Measurements from ENCODE around the gene MAPKBP1. TPM values are rescaled to one million over a fixed set of nuclear protein-coding genes. Genes with fewer than 3 reads are reported as not detected.

MAPKBP1 gene
- total RNA-seq, 2 experiments from 2014 or later = 24.7 to 33.1 TPM

- no peaks in the 10 kb centered on the region for H3K27me3 Mint-ChIP-seq
- H3K27ac Mint-ChIP-seq = no peak overlapping the region
- H3K4me3 Mint-ChIP-seq = no peak overlapping the region
- no peaks in the 10 kb centered on the region for H3K9me3 Mint-ChIP-seq (ENCODE audit: low read depth)
- peaks cover 3% of the 10 kb centered on the region for H3K4me1 Mint-ChIP-seq
- DNase-seq = no peak
- H3K36me3 Mint-ChIP-seq = peaks cover 1% of the 10 kb centered on the region
- ATAC-seq = no peak
- CTCF ChIA-PET = interaction anchor here (1.5 kb wide), 1 partner anchor 53 kb away, joined by 4 read pairs; no protein-coding TSS in a partner anchor
Measured at GRCh38 chr15:41851755-41852370, 77.6 kb downstream of the MAPKBP1 start.

GRCh38 chr15:41852736-41853590, 78.7 kb downstream of the MAPKBP1 start:
- peaks cover 1% of the 10 kb centered on the region for H3K36me3 Mint-ChIP-seq
- no peak for ATAC-seq
- DNase-seq = no peak
- no peak overlapping the region for H3K4me3 Mint-ChIP-seq
- no peak overlapping the region for H3K27ac Mint-ChIP-seq
- CTCF ChIA-PET = interaction anchor here (1.5 kb wide), 2 partner anchors 52 to 80 kb away, joined by 3 to 4 read pairs; no protein-coding TSS in a partner anchor
- no peaks in the 10 kb centered on the region for H3K9me3 Mint-ChIP-seq (ENCODE audit: low read depth)
- H3K27me3 Mint-ChIP-seq = no peaks in the 10 kb centered on the region
- peaks cover 3% of the 10 kb centered on the region for H3K4me1 Mint-ChIP-seq

GRCh38 chr15:41853831-41854230, 79.5 kb downstream of the MAPKBP1 start:
- CTCF ChIA-PET = interaction anchor here (1.5 kb wide), 1 partner anchor 81 kb away, joined by 3 read pairs; no protein-coding TSS in a partner anchor
- no peaks in the 10 kb centered on the region for H3K4me1 Mint-ChIP-seq

GRCh38 chr15:41854443-41854842, 80.2 kb downstream of the MAPKBP1 start:
- no peak for ATAC-seq
- no peak overlapping the region for H3K4me3 Mint-ChIP-seq
- H3K9me3 Mint-ChIP-seq (ENCODE audit: low read depth) = no peaks in the 10 kb centered on the region
- no peaks in the 10 kb centered on the region for H3K4me1 Mint-ChIP-seq
- H3K27ac Mint-ChIP-seq = no peak overlapping the region
- CTCF ChIA-PET = no interaction called here
- H3K27me3 Mint-ChIP-seq = no peaks in the 10 kb centered on the region
- no peak for DNase-seq
- H3K36me3 Mint-ChIP-seq = no peaks in the 10 kb centered on the region

More at GRCh38 chr15:41853831-41854230, 79.5 kb downstream of the MAPKBP1 start:
- Mint-ChIP-seq H3K4me3 (no peak overlapping the region), H3K27me3 (no peaks in the 10 kb centered on the region), H3K27ac (no peak overlapping the region), H3K9me3 (ENCODE audit: low read depth) (no peaks in the 10 kb centered on the region), H3K36me3 (no peaks in the 10 kb centered on the region)
- ATAC-seq = no peak
- DNase-seq = no peak

GRCh38 chr15:41855261-41855961, 81.1 kb downstream of the MAPKBP1 start:
- Mint-ChIP-seq H3K4me3 (no peak overlapping the region), H3K36me3 (no peaks in the 10 kb centered on the region), H3K4me1 (peaks cover 3% of the 10 kb centered on the region), H3K9me3 (ENCODE audit: low read depth) (no peaks in the 10 kb centered on the region), H3K27ac (no peak overlapping the region), H3K27me3 (no peaks in the 10 kb centered on the region)
- CTCF ChIA-PET = no interaction called here
- DNase-seq = no peak
- no peak for ATAC-seq

GRCh38 chr15:41856262-41856661, 82.0 kb downstream of the MAPKBP1 start:
- Mint-ChIP-seq H3K36me3 (no peaks in the 10 kb centered on the region), H3K4me3 (no peak overlapping the region), H3K27ac (no peak overlapping the region), H3K4me1 (peaks cover 3% of the 10 kb centered on the region), H3K27me3 (no peaks in the 10 kb centered on the region), H3K9me3 (ENCODE audit: low read depth) (no peaks in the 10 kb centered on the region)
- no peak for ATAC-seq
- DNase-seq = no peak
- CTCF ChIA-PET = no interaction called here

- Mint-ChIP-seq H3K4me3 (no peak overlapping the region), H3K9me3 (ENCODE audit: low read depth) (no peaks in the 10 kb centered on the region), H3K27me3 (no peaks in the 10 kb centered on the region), H3K36me3 (no peaks in the 10 kb centered on the region), H3K27ac (no peak overlapping the region), H3K4me1 (peaks cover 3% of the 10 kb centered on the region)
- CTCF ChIA-PET = no interaction called here
- ATAC-seq (no peak), DNase-seq (no peak)
Measured at GRCh38 chr15:41856716-41857115, 82.4 kb downstream of the MAPKBP1 start.

GRCh38 chr15:41857316-41857715, 83.0 kb downstream of the MAPKBP1 start:
- H3K36me3 Mint-ChIP-seq = no peaks in the 10 kb centered on the region
- H3K4me1 Mint-ChIP-seq = peaks cover 3% of the 10 kb centered on the region
- CTCF ChIA-PET = no interaction called here
- DNase-seq (no peak), ATAC-seq (no peak)
- H3K4me3 Mint-ChIP-seq = no peak overlapping the region
- no peaks in the 10 kb centered on the region for H3K27me3 Mint-ChIP-seq
- no peaks in the 10 kb centered on the region for H3K9me3 Mint-ChIP-seq (ENCODE audit: low read depth)
- H3K27ac Mint-ChIP-seq = no peak overlapping the region

GRCh38 chr15:41858756-41859155, 84.5 kb downstream of the MAPKBP1 start:
- ATAC-seq = no peak
- DNase-seq = no peak
- no peak overlapping the region for H3K27ac Mint-ChIP-seq
- CTCF ChIA-PET = interaction anchor here (1.5 kb wide), 1 partner anchor 393 kb away, joined by 3 read pairs; no protein-coding TSS in a partner anchor
- H3K4me1 Mint-ChIP-seq = peaks cover 8% of the 10 kb centered on the region
- H3K36me3 Mint-ChIP-seq = no peaks in the 10 kb centered on the region
- no peaks in the 10 kb centered on the region for H3K9me3 Mint-ChIP-seq (ENCODE audit: low read depth)
- H3K27me3 Mint-ChIP-seq = no peaks in the 10 kb centered on the region
- H3K4me3 Mint-ChIP-seq = no peak overlapping the region

GRCh38 chr15:41860049-41860828, 86.0 kb downstream of the MAPKBP1 start:
- no peak for DNase-seq
- ATAC-seq = no peak
- Mint-ChIP-seq H3K27ac (no peak overlapping the region), H3K27me3 (no peaks in the 10 kb centered on the region), H3K4me3 (no peak overlapping the region), H3K36me3 (no peaks in the 10 kb centered on the region), H3K4me1 (peaks cover 8% of the 10 kb centered on the region), H3K9me3 (ENCODE audit: low read depth) (no peaks in the 10 kb centered on the region)
- CTCF ChIA-PET = no interaction called here

- no peaks in the 10 kb centered on the region for H3K27me3 Mint-ChIP-seq
- no peak overlapping the region for H3K4me3 Mint-ChIP-seq
- H3K36me3 Mint-ChIP-seq = no peaks in the 10 kb centered on the region
- H3K9me3 Mint-ChIP-seq (ENCODE audit: low read depth) = no peaks in the 10 kb centered on the region
- ATAC-seq (no peak), DNase-seq (no peak)
- H3K4me1 Mint-ChIP-seq = peaks cover 8% of the 10 kb centered on the region
- H3K27ac Mint-ChIP-seq = no peak overlapping the region
- CTCF ChIA-PET = interaction anchor here (0.6 to 1.2 kb wide), 2 partner anchors 9 to 24 kb away, joined by 3 read pairs; no protein-coding TSS in a partner anchor
Measured at GRCh38 chr15:41861736-41862356, 87.6 kb downstream of the MAPKBP1 start.

GRCh38 chr15:41862515-41863116, 88.3 kb downstream of the MAPKBP1 start:
- DNase-seq (no peak), ATAC-seq (no peak)
- H3K36me3 Mint-ChIP-seq = no peaks in the 10 kb centered on the region
- H3K9me3 Mint-ChIP-seq (ENCODE audit: low read depth) = no peaks in the 10 kb centered on the region
- CTCF ChIA-PET = interaction anchor here (3.0 kb wide), 1 partner anchor 42 kb away, joined by 9 read pairs; no protein-coding TSS in a partner anchor
- no peak overlapping the region for H3K27ac Mint-ChIP-seq
- no peaks in the 10 kb centered on the region for H3K27me3 Mint-ChIP-seq
- peaks cover 8% of the 10 kb centered on the region for H3K4me1 Mint-ChIP-seq
- H3K4me3 Mint-ChIP-seq = no peak overlapping the region
